ENCODE data around the gene AQP5.
"Not testable (repeated sequence)": the region's sequence is repeated elsewhere in the genome, so short reads cannot be mapped to it uniquely, and the experiment has no call there.

AQP5 gene

DNA sequence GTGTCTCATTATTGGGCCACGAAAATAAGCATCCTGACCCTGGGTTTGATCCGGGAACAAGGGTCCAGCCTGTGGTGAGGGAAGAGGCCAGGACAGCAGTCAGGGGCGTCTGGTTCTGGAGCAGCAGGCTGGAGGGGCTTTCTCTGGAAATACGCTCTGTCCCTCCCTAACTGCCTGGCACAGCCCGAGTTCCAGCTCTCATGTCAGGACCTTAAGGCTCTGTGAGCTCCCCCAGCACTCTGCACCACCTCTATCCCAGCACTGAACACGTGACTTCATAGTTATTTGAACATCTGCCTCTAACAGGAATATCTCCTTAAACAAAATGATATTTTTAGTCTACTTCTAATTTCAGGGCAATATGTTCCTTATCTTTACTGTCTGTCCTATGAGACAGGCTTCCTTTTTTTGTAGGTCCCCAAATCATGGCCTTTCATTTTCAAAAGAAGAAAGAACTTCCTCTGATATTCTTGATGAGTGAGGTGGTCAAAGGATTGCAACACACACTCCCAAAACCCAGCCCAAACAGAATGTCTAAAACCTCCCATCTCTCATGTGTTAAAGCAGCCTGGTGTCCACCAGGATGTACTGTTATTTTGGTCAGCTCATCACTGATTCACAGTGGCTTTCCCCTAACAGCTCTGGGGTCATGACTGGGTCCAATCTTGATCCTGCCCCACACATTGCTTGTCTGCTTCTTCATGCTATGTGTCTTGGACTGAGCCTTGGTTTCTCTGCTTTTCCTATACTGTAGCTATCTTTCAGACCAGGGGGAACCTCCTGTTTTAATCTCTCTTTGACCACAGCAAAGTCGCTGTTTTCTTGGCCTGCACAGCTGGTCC is 20.8 kb downstream of the AQP5 start:
- H3K4me3 ChIP-seq (ENCODE audit: low read depth, low read length): no peak overlapping the region
- TF ChIP-seq, protein P1, sequence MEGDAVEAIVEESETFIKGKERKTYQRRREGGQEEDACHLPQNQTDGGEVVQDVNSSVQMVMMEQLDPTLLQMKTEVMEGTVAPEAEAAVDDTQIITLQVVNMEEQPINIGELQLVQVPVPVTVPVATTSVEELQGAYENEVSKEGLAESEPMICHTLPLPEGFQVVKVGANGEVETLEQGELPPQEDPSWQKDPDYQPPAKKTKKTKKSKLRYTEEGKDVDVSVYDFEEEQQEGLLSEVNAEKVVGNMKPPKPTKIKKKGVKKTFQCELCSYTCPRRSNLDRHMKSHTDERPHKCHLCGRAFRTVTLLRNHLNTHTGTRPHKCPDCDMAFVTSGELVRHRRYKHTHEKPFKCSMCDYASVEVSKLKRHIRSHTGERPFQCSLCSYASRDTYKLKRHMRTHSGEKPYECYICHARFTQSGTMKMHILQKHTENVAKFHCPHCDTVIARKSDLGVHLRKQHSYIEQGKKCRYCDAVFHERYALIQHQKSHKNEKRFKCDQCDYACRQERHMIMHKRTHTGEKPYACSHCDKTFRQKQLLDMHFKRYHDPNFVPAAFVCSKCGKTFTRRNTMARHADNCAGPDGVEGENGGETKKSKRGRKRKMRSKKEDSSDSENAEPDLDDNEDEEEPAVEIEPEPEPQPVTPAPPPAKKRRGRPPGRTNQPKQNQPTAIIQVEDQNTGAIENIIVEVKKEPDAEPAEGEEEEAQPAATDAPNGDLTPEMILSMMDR (IDR thresholded peaks at IDR 0.05; ENCODE audit: low read depth, low read length): no peak

DNA sequence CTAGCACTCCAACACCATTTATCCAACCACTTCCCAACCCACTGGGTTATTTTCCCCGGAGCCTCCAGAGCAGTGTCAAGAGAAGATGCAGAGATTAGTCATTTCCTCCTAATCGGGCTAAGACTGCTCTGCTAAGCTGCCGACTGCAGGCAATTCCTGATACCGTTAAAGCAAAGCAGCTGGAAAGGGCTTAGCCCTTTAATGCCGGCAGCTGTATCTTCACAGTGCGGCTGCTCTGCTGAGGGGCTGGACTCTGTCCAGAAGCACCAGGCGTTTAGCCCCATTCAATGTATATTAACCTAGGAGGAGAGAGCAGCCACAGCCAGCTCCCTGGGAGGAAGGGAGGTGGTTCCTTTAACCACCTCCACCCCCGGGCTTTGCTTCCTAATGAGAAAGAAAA is 22.2 kb downstream of the AQP5 start:
- TF ChIP-seq, protein P1 (IDR thresholded peaks at IDR 0.05; ENCODE audit: low read depth, low read length): no peak
- peak overlapping the region; percentile 15; the same call in 1 of the 2 replicates for H3K4me3 ChIP-seq (ENCODE audit: low read depth, low read length)

DNA sequence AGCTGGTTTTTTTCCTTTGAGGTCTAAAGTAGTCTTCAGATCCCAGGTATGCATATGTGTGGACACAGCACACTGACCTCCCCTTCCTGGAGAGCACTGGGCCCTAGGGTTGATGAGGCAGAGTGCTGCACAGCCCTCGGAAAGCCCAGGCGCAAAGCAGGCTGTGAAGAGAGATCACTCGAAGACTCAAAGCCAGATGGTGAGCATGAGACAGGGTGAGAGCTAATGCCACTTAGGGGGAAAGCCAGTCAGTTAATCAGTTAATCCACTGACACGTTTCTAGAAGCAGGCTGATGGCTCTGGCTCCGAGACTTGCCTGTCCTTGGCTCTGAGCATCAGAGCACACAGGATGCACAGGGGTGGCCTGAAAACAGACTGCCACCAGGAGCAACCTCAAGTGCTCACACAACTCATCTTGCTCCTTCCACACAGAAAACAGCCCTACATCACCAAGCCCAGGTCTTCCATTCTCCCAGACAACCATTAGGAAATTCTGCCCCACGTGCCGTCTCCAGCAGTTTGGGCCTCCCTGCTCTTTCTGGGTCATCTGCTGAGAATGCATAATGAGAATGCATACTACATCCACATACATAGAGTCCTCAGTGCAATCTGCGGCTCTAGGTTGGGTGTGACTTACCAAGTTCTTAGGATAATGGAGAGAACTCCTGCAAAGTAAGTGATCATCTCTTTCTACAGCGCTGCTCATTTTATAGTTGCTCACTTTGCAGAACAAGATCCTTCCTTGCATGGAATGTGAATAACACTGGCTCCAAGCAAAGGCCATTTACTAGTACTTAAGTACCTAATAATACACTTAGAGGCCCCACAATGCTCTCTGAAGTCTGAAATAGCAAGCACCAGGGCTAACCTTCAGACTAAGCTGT is 23.0 kb downstream of the AQP5 start:
- TF ChIP-seq, protein P1 (IDR thresholded peaks at IDR 0.05; ENCODE audit: low read depth, low read length): no peak
- H3K4me3 ChIP-seq (ENCODE audit: low read depth, low read length): no peak overlapping the region

DNA sequence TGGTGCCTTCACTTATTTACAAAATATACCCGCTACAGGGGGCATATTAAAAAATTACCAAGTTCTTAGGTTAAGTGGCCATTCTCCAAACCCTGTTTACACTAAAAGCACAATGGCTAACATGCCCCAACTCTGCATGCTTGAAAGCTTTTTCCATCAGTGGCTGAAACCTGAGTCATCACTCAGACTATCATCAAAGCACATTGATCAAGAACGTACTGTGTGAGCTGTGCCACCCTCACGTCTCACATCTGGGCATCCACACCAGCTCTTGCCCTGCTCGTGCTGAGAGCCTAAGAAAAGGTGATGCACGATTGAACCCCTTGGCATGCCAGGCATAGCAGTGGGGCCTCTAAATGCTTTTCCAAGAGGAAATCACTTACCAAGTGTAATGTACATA is 24.3 kb downstream of the AQP5 start:
- H3K4me3 ChIP-seq (ENCODE audit: low read depth, low read length): no peak overlapping the region
- TF ChIP-seq, protein P1 (IDR thresholded peaks at IDR 0.05; ENCODE audit: low read depth, low read length): no peak

DNA sequence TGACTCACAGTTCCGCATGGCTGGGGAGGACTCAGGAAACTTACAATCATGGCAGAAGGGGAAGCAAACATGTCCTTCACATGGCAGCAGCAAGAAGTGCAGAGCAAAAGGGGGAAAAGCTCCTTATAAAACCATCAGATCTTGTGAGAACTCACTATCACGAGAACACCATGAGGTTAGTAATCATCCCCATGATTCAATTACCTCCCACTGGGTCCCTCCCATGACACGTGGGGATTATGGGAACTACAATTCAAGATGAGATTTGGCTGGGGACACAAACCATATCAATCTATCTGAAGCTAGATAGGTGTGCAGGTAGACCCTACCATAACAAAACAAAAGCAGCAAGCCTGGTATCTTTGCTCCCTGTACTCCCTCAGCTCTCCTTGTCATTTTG is 24.8 kb downstream of the AQP5 start:
- H3K4me3 ChIP-seq (ENCODE audit: low read depth, low read length): not testable (repeated sequence)

DNA sequence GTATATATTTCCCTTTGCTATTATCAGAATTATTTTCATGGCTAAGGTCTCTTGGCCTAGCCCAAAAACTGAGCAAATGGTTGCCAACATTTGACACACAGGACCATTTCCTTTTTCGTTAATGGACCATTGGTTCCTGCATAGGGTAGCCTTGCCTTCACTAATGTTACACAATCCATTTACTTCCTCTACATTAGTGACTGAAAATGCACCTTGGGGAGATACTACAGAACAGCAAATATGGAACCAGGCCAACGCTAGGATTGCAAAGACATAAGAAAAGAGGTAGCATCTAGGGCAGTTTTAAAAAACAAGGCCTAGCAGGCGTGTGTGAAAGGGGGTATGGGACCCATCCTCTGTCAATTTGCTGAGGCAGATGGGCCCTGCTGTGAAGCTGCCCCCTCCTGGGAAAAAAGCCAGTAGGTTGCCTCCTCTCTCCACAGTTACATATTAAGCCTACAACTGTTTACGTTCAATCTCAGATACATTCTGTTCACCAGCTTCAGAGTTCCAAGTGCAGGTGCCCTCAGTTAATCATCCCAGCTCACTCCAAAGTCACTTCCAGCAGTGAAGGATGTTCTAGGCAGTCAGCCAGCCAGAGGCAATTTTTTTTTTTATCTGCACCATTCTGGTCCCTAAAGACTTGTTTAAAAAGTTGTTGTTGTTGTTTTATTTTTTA is 26.1 kb downstream of the AQP5 start:
- TF ChIP-seq, protein P1 (IDR thresholded peaks at IDR 0.05; ENCODE audit: low read depth, low read length): no peak

DNA sequence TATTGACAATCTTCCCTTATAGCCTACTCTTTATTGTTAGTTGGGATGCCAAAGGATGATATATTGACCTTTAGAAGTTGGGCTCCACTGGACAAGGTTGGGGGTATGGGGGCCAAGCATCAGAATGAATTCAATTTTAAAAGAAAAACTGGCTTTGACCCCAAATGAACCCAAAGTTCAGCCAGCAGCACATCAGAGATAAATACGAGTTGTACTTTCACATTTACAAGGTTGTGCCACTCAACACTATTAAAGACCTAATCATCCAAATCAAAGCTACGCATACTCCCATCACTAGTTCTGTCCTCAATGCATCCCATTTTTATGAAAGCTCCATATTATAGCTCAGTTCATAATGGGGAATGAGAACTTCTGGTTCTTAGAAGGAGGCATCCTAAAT is 27.7 kb downstream of the AQP5 start:
- H3K4me3 ChIP-seq (ENCODE audit: low read depth, low read length): not testable (repeated sequence)

More for the DNA sequence above, 26.1 kb downstream of the AQP5 start:
- H3K4me3 ChIP-seq (ENCODE audit: low read depth, low read length): no peak overlapping the region

DNA sequence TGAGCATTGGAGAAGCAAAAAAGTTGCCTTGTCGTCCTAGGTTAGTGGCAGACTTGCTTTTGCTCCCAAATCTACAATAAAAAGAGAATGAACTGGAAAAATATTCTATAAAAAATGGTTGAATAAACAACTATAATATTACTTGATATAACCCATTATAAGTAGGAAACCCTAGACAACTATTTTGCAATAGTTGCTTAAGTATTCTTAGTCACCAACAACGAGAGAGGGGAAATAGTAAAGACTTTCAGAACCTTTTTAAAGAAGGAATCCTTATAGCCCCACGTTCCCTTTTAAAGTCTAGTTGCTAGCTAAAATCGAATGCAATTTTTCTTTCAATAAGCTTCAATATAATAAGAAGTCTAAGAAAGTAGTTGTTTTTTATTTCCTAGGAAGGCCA is 28.6 kb downstream of the AQP5 start:
- TF ChIP-seq, protein P1 (IDR thresholded peaks at IDR 0.05; ENCODE audit: low read depth, low read length): no peak
- no peak overlapping the region for H3K4me3 ChIP-seq (ENCODE audit: low read depth, low read length)
